Suprapubic skin (tissue), 4 donors: ENCODE results near the gene ZNF384.

Experiments
- EP300 ChIP-seq: sonication (generic); formaldehyde crosslinking; IDR thresholded peaks from one replicate; pipeline ENCODE4 v1.6.1; 2017; ENCODE audit warnings: antibody characterized with exemption
- POLR2A ChIP-seq, 2 donors: fragments of 450-650 bp; IDR thresholded peaks; one replicate each; pipeline ENCODE4 v1.6.1; 2017; ENCODE audit warnings: antibody characterized with exemption in 2 of 2, mild to moderate bottlenecking in 2 of 2, moderate library complexity in 2 of 2
- POLR2AphosphoS5 ChIP-seq, 3 donors: sonication (generic); formaldehyde crosslinking; IDR thresholded peaks; one replicate each; pipeline ENCODE4 v1.6.1; 2017; ENCODE audit warnings: antibody characterized with exemption in 3 of 3
- TF ChIP-seq, protein P1 (sequence below), 2 donors: fragments of 200-600 bp in 1 of 2; fragments of 450-650 bp in 1 of 2; sonication (generic) in 1 of 2; IDR thresholded peaks; one replicate each; pipeline ENCODE4 v1.5.1; 2016 to 2019; ENCODE audit warnings: antibody characterized with exemption in 2 of 2, mild to moderate bottlenecking in 1 of 2, moderate library complexity in 1 of 2

DNA sequence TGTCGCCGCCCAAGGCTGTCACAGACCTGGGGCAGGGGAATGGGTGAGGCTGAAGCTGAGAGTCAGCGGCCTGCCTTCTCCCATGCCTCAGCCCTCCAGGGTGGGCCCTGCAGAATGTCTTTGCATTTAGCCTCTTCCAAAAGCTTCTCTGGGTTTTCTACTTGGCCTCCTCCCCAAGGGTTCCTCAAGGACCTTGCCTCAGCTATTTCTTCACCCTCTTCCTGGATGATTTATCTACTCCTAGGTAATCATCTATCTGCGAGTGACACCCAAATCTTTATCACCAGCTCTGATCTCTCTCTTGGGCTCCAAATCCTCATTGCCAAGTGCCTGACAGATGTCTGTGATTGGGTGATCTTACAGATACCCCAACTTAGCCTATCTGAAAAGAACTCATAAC lies 48.7 kb downstream of the ZNF384 start:
- TF ChIP-seq, protein P1, sequence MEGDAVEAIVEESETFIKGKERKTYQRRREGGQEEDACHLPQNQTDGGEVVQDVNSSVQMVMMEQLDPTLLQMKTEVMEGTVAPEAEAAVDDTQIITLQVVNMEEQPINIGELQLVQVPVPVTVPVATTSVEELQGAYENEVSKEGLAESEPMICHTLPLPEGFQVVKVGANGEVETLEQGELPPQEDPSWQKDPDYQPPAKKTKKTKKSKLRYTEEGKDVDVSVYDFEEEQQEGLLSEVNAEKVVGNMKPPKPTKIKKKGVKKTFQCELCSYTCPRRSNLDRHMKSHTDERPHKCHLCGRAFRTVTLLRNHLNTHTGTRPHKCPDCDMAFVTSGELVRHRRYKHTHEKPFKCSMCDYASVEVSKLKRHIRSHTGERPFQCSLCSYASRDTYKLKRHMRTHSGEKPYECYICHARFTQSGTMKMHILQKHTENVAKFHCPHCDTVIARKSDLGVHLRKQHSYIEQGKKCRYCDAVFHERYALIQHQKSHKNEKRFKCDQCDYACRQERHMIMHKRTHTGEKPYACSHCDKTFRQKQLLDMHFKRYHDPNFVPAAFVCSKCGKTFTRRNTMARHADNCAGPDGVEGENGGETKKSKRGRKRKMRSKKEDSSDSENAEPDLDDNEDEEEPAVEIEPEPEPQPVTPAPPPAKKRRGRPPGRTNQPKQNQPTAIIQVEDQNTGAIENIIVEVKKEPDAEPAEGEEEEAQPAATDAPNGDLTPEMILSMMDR (IDR thresholded peaks at IDR 0.05), result no peak
- TF ChIP-seq POLR2A (IDR thresholded peaks at IDR 0.05) (no peak), EP300 (no peak), POLR2AphosphoS5 (IDR thresholded peaks at IDR 0.05) (no peak)
